ENCODE results near the gene GPR143. TPM values are rescaled to one million over a fixed set of nuclear protein-coding genes. Genes with fewer than 3 reads are reported as not detected.

The GPR143 gene
- total RNA-seq, 1 donor from 2014 or later = 4.7 TPM

GRCh38 chrX:9700555-9700954, 65.1 kb downstream of the GPR143 start:
- H3K27ac Mint-ChIP-seq = no peak overlapping the region
- peaks cover 49% of the 10 kb centered on the region for H3K36me3 Mint-ChIP-seq
- TF ChIP-seq CTCF (conservative IDR thresholded peaks at IDR 0.05) = no peak
- DNase-seq (ENCODE audit: extremely low spot score, unreplicated experiment) = no peak
- H3K4me3 Mint-ChIP-seq = no peak overlapping the region
- no peaks in the 10 kb centered on the region for H3K4me1 Mint-ChIP-seq (ENCODE audit: unreplicated experiment)
- peaks cover 6% of the 10 kb centered on the region for H3K9me3 Mint-ChIP-seq
- no peaks in the 10 kb centered on the region for H3K27me3 Mint-ChIP-seq

GRCh38 chrX:9698576-9698975, 67.1 kb downstream of the GPR143 start:
- Mint-ChIP-seq H3K36me3 (peaks cover 43% of the 10 kb centered on the region), H3K4me1 (ENCODE audit: unreplicated experiment) (no peaks in the 10 kb centered on the region), H3K9me3 (peaks cover 6% of the 10 kb centered on the region), H3K4me3 (no peak overlapping the region), H3K27ac (no peak overlapping the region), H3K27me3 (no peaks in the 10 kb centered on the region)
- TF ChIP-seq CTCF (conservative IDR thresholded peaks at IDR 0.05) = no peak
- DNase-seq (ENCODE audit: extremely low spot score, unreplicated experiment) = no peak

- H3K4me1 Mint-ChIP-seq (ENCODE audit: unreplicated experiment) = no peaks in the 10 kb centered on the region
- H3K4me3 Mint-ChIP-seq = no peak overlapping the region
- no peak for DNase-seq (ENCODE audit: extremely low spot score, unreplicated experiment)
- TF ChIP-seq CTCF (conservative IDR thresholded peaks at IDR 0.05) = no peak
- no peaks in the 10 kb centered on the region for H3K27me3 Mint-ChIP-seq
- H3K9me3 Mint-ChIP-seq = peaks cover 6% of the 10 kb centered on the region
- H3K36me3 Mint-ChIP-seq = peaks cover 25% of the 10 kb centered on the region
- H3K27ac Mint-ChIP-seq = no peak overlapping the region
Measured at GRCh38 chrX:9693307-9694001, 72.2 kb downstream of the GPR143 start.

GRCh38 chrX:9690046-9690445, 75.6 kb downstream of the GPR143 start:
- no peak overlapping the region for H3K4me3 Mint-ChIP-seq
- H3K9me3 Mint-ChIP-seq = no peaks in the 10 kb centered on the region
- H3K36me3 Mint-ChIP-seq = peaks cover 26% of the 10 kb centered on the region
- DNase-seq (ENCODE audit: extremely low spot score, unreplicated experiment) = no peak
- no peak for TF ChIP-seq CTCF (conservative IDR thresholded peaks at IDR 0.05)
- no peak overlapping the region for H3K27ac Mint-ChIP-seq
- H3K4me1 Mint-ChIP-seq (ENCODE audit: unreplicated experiment) = no peaks in the 10 kb centered on the region
- no peaks in the 10 kb centered on the region for H3K27me3 Mint-ChIP-seq

GRCh38 chrX:9688833-9689232, 76.8 kb downstream of the GPR143 start:
- H3K4me1 Mint-ChIP-seq (ENCODE audit: unreplicated experiment) = no peaks in the 10 kb centered on the region
- H3K4me3 Mint-ChIP-seq = no peak overlapping the region
- no peak for TF ChIP-seq CTCF (conservative IDR thresholded peaks at IDR 0.05)
- H3K36me3 Mint-ChIP-seq = peaks cover 25% of the 10 kb centered on the region
- no peaks in the 10 kb centered on the region for H3K9me3 Mint-ChIP-seq
- no peak overlapping the region for H3K27ac Mint-ChIP-seq
- no peaks in the 10 kb centered on the region for H3K27me3 Mint-ChIP-seq
- no peak for DNase-seq (ENCODE audit: extremely low spot score, unreplicated experiment)

Data from type B pancreatic cell (in vitro differentiated cells).